Effector memory CD4-positive, alpha-beta T cell (primary cell): ENCODE measurements around the gene GSTM1.
A peak's percentile ranks its signal among the peaks of the same experiment; 100 is the strongest.

ENCODE experiments used
- DNase-seq, 3 donors: peaks; one replicate each; pipeline ENCODE4 v3.0.0-alpha.2; 2020
- H3K27ac ChIP-seq: 2 replicates; pipeline ENCODE4 v1.7.0; 2013; ENCODE audit warnings: mild to moderate bottlenecking, low read length, moderate library complexity; ENCODE audit not compliant: insufficient read depth, poor library complexity, severe bottlenecking
- H3K27me3 ChIP-seq: replicated peaks from 2 replicates; pipeline ENCODE4 v1.7.0; 2013; ENCODE audit warnings: mild to moderate bottlenecking, low read length; ENCODE audit not compliant: insufficient read depth, control insufficient read depth, poor library complexity, severe bottlenecking
- H3K36me3 ChIP-seq: 2 replicates; pipeline ENCODE4 v1.7.0; 2013; ENCODE audit warnings: mild to moderate bottlenecking, low read length, moderate library complexity; ENCODE audit not compliant: control insufficient read depth, insufficient read depth
- H3K4me1 ChIP-seq: 2 replicates; pipeline ENCODE4 v1.7.0; 2013; ENCODE audit warnings: low read length, mild to moderate bottlenecking; ENCODE audit not compliant: control insufficient read depth, insufficient read depth, poor library complexity, severe bottlenecking
- H3K4me3 ChIP-seq: 2 replicates; pipeline ENCODE4 v1.7.0; 2013; ENCODE audit warnings: low read length, low read depth, mild to moderate bottlenecking; ENCODE audit not compliant: insufficient read depth, poor library complexity, severe bottlenecking
- H3K9me3 ChIP-seq: 2 replicates; pipeline ENCODE4 v1.7.0; 2013; ENCODE audit warnings: mild to moderate bottlenecking, low read length, moderate library complexity; ENCODE audit not compliant: control insufficient read depth
- total RNA-seq, 3 donors: gene quantifications; one replicate each; lab custom pipeline; 2026; lab: John Stamatoyannopoulos, UW

GSTM1 gene
- 0 to 7.0 (median 7.0) reads per million in 3 donors for total RNA-seq

DNA sequence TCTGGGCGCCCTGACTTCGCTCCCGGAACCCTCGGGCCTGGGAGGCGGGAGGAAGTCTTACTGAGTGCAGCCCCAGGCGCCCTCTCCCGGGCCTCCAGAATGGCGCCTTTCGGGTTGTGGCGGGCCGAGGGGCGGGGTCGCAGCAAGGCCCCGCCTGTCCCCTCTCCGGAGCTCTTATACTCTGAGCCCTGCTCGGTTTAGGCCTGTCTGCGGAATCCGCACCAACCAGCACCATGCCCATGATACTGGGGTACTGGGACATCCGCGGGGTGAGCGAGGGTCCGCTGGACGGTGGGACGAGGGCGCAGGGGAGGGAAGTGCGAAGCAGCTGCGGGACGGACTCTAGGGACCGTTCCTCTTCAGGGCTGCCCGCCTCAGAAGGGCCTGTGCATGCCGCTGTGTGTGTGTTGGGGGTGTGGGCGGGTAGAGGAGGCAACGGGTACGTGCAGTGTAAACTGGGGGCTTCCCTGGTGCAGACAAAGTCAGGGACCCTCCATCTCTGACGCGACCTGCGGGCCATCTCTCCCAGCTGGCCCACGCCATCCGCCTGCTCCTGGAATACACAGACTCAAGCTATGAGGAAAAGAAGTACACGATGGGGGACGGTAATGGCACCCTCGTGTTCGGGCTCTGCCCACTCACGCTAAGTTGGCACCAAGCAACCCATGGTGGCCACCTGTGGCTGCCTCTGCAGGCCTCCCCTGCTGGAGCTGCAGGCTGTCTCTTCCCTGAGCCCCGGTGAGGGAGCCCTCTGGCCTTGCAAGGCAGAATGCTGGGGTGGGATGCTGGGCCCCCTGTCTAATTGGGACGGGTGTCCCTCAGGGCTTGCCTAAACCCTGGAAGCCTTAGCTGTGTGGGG lies at the start of gene GSTM1:
Gene GSTM1, plus strand, starts transcription at position 177 of the 859 bp plus-strand sequence. Its CDS starts 57 bp downstream, at position 234.
- Histone ChIP-seq H3K4me1 (no peaks in the 10 kb centered on the region), H3K27ac (no peak within 1 kb of the TSS), H3K36me3 (no peaks in the 10 kb centered on the region), H3K27me3 (no peaks in the 10 kb centered on the region), H3K4me3 (peak within 1 kb of the TSS; percentile 35), H3K9me3 (no peaks in the 10 kb centered on the region)
- DNase-seq = peak in 1 of 3 donors; percentile 58

- Histone ChIP-seq H3K4me1 (peaks cover 12% of the 10 kb centered on the region), H3K27ac (no peak overlapping the region), H3K36me3 (no peaks in the 10 kb centered on the region), H3K9me3 (no peaks in the 10 kb centered on the region), H3K27me3 (no peaks in the 10 kb centered on the region), H3K4me3 (no peak overlapping the region)
- no peak for DNase-seq
Measured at GRCh38 chr1:109639063-109639840, 48.4 kb upstream of the GSTM1 start.

DNA sequence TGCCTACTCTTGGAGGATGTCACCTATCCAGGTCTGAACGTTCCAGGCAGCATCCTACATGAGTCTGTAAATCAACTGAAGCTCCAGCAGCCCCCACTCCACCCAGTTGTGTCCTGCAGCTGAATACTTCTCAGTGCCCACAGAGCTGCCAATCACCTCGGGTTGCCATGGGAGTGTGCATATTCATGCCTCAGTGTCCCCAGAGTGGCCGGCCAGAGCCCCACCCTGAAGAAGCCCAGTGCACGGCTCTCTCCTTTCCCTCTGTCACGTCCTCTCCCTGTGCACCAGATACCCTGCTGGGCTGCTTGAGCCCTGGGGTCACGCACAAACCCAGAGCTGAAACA lies 47.8 kb upstream of the GSTM1 start:
- Histone ChIP-seq H3K4me1 (peaks cover 7% of the 10 kb centered on the region), H3K27me3 (no peaks in the 10 kb centered on the region), H3K27ac (no peak overlapping the region), H3K4me3 (no peak overlapping the region), H3K9me3 (no peaks in the 10 kb centered on the region), H3K36me3 (no peaks in the 10 kb centered on the region)
- DNase-seq = no peak

GRCh38 chr1:109640285-109640865 lies 47.2 kb upstream of the GSTM1 start:
- H3K27me3 ChIP-seq = no peaks in the 10 kb centered on the region
- H3K4me1 ChIP-seq = peaks cover 4% of the 10 kb centered on the region
- H3K4me3 ChIP-seq = no peak overlapping the region
- peak; percentile 68 to 81 (median 73) for DNase-seq
- H3K36me3 ChIP-seq = no peaks in the 10 kb centered on the region
- H3K9me3 ChIP-seq = no peaks in the 10 kb centered on the region
- no peak overlapping the region for H3K27ac ChIP-seq

- H3K36me3 ChIP-seq = no peaks in the 10 kb centered on the region
- no peak for DNase-seq
- no peaks in the 10 kb centered on the region for H3K27me3 ChIP-seq
- H3K4me1 ChIP-seq = peaks cover 4% of the 10 kb centered on the region
- no peaks in the 10 kb centered on the region for H3K9me3 ChIP-seq
- no peak overlapping the region for H3K27ac ChIP-seq
- H3K4me3 ChIP-seq = no peak overlapping the region
Measured at GRCh38 chr1:109641078-109641740, 46.4 kb upstream of the GSTM1 start.

DNA sequence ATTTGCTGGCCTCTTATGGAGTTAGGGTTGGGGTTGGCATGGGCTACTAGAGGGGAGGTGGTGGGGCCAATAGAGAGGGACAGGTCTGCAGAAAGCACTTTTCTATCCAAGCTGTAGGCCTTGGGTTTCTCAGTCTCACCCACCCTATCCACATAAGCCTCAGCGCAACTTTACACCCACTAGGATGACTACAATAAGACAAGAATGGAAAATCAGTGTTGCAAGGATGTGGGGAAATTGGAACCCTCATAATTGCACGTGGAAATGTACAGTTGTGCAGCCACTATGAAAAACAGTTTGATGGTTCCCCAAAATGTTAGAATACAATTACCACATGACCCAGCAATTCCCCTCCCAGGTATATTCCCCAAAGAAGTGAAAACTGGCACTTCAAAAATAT lies 45.8 kb upstream of the GSTM1 start:
- Histone ChIP-seq H3K27me3 (no peaks in the 10 kb centered on the region), H3K27ac (no peak overlapping the region), H3K36me3 (no peaks in the 10 kb centered on the region), H3K9me3 (no peaks in the 10 kb centered on the region), H3K4me3 (no peak overlapping the region), H3K4me1 (peaks cover 4% of the 10 kb centered on the region)
- DNase-seq = no peak

- H3K9me3 ChIP-seq = no peaks in the 10 kb centered on the region
- H3K27me3 ChIP-seq = no peaks in the 10 kb centered on the region
- H3K4me1 ChIP-seq = peaks cover 4% of the 10 kb centered on the region
- no peak for DNase-seq
- no peak overlapping the region for H3K4me3 ChIP-seq
- H3K36me3 ChIP-seq = no peaks in the 10 kb centered on the region
- no peak overlapping the region for H3K27ac ChIP-seq
Measured at GRCh38 chr1:109642626-109643025, 45.0 kb upstream of the GSTM1 start.

- Histone ChIP-seq H3K36me3 (no peaks in the 10 kb centered on the region), H3K4me3 (no peak overlapping the region), H3K4me1 (peaks cover 4% of the 10 kb centered on the region), H3K9me3 (no peaks in the 10 kb centered on the region), H3K27me3 (no peaks in the 10 kb centered on the region), H3K27ac (no peak overlapping the region)
- DNase-seq = peak; percentile 61 to 71 (median 66)
Measured at GRCh38 chr1:109643385-109644230, 44.0 kb upstream of the GSTM1 start.

DNA sequence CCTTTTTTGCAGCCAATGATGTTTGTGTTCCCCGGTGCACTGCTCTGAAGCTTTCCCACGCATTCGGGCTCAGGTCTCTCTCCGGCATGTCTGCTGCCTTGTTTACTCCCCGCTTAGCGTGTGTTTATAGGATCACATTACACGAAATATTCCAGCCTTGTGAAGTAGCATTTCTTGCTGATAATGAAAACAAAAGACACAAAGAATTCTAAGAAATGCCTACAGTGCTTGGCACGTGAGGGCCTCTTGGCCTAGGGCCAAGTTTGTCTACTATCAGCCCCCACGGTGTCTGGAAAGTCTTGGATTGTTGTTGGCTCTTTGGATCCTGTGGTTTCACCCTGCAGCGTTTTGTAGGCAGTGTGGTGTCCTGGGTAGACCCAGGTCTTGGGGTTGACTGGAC lies 42.9 kb upstream of the GSTM1 start:
- Histone ChIP-seq H3K9me3 (no peaks in the 10 kb centered on the region), H3K36me3 (no peaks in the 10 kb centered on the region), H3K4me1 (peaks cover 4% of the 10 kb centered on the region), H3K27me3 (no peaks in the 10 kb centered on the region), H3K27ac (no peak overlapping the region), H3K4me3 (no peak overlapping the region)
- DNase-seq = no peak
